HG02588 (cell line): Measurements from ENCODE around the gene OSR1.
A peak's percentile ranks its signal among the peaks of the same experiment; 100 is the strongest.
"Not testable (repeated sequence)": the region's sequence is repeated elsewhere in the genome, so short reads cannot be mapped to it uniquely, and the experiment has no call there.

Experiments
- ATAC-seq: cut with Tn5 transposase; IDR thresholded peaks from one replicate; pipeline ENCODE4 v1.9.1; 2021; ENCODE audit warnings: mild to moderate bottlenecking, moderate library complexity; ENCODE audit not compliant: unreplicated experiment

Gene OSR1

GRCh38 chr2:19358242-19359020 is at the start of gene OSR1:
OSR1 (minus strand) TSS chr2:19358623; CDS start chr2:19353805, 4,818 bp downstream.
- ATAC-seq: no peak

GRCh38 chr2:19403785-19404184 is 45.4 kb upstream of the OSR1 start:
- no peak for ATAC-seq

DNA sequence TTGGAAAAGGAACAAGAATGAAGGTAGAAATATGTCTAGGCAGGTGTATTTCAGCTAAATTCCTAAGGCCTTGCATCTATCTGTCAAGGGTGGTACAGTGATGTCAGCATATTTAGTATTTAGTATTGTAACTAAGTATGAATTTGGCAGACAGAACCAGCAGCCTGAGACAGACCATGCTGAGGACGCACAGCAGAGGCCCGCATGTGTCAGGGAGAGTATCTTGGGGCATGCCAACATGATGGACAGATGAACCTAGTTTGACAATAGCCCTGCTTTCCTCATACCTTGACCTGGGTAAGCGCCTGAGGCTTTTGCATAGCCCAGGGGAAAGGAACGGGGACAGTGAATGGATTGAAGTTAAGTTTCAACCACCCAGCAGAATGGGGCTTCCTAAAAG is 33.8 kb upstream of the OSR1 start:
- ATAC-seq: no peak

GRCh38 chr2:19389469-19389868 is 31.0 kb upstream of the OSR1 start:
- ATAC-seq: not testable (repeated sequence)

DNA sequence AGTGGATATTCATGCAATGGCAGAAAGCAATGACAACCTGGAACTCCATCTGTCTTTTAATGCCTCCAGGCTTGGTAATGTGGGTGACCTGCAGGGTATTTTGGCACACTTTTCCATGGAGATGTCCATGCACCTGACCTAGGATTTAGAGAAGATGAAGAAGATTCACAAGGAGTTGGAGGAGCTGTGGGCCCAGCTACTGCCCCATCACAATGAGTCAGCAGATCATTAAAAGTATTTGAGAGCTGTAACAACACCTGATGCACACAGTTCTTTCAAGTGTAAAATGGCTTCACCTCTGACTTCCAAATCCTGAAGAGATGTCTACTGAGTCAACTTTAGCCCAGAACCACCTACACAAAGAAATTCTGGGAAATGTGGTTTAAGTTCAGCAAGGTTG is 22.1 kb upstream of the OSR1 start:
- no peak for ATAC-seq

DNA sequence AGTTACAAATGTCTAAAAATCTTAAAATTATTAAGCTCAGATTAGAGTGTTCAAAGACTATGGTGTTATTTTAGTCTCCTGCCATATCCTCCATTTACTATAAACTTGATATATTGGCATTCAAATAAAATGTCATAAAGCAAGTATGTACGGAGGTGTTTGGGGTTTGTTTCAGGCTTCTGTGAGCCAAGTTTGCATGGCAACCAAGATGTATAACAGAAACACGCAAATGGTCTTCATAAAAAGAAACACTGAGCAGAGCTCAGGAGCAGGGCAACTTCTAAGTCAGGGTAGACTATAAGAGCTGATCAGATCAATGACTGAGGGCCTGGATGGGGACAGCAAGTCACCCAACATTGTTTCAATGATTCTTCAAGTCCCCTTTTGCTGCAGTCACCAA is 20.5 kb upstream of the OSR1 start:
- no peak for ATAC-seq

- ATAC-seq: no peak
These were observed 19.3 kb upstream of the OSR1 start for GRCh38 chr2:19377717-19378116.

GRCh38 chr2:19373352-19373751 is 14.9 kb upstream of the OSR1 start:
- ATAC-seq: no peak

GRCh38 chr2:19371996-19372582 is 13.7 kb upstream of the OSR1 start:
- no peak for ATAC-seq

DNA sequence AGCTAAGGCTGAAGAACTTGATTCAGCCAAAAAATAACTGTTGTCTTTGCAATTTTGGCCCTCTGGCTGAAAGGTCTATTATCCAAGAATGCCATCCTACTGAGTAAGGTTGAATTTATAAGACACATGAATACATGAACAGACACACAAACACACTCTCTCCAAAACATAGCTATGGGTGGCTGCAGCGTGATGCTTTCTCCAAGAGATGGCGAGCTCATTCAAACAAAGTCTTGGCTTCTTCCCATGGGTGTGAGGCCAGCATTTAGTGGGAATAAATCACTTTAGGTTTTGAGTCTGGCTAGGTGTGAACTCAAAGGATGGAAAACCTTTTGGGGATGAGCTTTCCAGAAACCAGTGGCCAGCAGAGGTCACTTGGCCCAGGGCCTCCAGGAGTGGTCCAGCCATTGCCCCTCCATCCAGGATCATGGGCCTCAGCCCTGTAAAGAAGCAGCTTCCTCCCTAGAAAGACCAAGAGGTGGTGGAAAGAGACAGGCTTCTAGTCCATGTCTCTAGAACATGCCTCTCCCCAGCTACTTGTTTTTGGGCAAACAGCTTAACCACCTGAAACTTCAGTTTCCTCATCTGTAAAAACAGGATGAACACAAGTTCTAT is 11.0 kb upstream of the OSR1 start:
- no peak for ATAC-seq

DNA sequence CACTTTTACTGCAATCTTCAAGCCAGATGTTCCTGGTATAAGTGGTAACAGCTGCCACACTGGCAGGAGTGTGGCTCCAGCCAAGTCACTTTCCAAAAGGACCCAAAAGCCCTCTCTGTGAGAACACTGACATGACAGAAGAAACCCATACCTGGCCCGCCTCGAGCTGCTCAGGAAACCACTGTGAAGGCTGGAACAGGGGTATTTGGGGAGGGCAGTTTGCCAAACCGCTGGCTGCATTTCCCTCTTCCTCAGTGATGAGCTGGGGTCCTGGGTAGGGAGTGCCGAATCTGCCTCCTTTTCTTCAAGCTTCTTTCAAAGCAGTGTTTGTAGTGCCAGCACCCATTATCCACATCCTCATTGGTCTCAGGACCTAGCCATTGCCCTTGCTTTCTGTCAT is 10.3 kb upstream of the OSR1 start:
- ATAC-seq: no peak

- no peak for ATAC-seq
These were observed 8.9 kb upstream of the OSR1 start for GRCh38 chr2:19367326-19367725.

DNA sequence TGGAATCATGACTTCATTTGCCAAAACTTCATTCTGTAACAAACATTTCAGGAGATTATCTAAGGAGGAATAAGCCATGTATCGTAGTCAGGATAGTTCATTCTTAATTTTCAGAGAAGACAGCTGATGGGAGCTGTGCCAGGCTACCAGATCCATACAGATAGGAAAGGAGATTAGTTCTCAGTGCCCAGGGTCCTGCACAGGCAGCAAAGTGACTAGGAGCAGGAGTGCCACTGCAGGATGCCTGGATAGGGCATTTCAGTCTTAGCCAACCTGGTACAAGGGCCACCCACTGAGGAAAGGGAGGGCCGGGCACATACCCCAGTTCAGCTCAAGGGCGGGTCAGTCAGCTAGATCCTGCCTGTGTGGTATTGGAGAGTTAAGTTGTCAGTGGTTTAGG is 6.7 kb upstream of the OSR1 start:
- ATAC-seq: no peak

- no peak for ATAC-seq
These were observed 5.6 kb upstream of the OSR1 start for GRCh38 chr2:19364014-19364413.

DNA sequence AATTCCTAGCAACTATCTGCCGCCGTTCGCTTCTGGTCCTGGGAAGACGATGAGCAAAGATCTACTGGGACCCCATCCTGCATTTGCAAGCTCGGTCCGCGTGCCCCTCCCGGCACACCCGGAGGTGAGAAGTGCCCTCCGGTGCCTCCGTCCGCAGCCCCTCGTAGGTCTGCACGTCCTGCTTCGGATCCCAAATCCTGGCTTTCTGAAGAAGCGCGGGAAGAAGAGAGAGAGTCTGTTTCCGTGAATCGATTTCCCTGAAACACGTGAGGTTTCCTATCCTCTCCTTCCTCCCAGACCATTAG is 5.0 kb upstream of the OSR1 start:
- ATAC-seq: no peak

DNA sequence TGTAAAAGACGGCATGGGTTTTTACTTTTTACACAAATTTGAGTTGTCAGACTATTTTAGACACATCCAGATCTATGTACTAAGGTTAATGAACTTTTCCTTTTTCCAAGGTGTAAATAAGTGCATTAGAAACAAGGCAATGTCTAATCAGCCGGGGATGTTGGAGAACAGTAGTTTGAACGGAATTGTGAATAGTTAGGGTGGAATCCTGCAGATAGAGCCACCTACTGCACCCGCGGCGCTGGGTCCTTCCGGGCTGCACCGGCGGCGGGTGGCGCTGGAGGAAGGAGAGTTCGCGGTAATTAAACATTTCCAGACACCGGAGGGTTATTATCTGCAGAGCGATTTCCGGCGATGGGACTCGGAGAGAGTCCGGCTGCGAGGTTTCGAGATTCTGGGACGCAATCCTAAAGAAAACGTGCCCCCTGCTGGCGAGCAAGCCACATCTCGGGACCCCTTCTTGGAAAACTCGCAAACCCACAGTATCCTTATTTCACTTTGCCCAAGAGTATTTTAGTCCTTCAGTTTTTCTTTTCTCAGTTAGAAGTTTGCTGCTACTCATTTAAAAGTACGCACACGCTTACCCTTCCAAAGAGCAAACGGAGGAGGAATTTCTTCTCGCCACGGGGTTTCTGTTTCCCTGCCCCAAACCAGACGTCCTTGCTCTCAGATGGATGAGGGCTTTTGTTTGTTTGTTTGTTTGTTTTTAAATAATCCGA is 4.5 kb upstream of the OSR1 start:
- peak; percentile 45 for ATAC-seq

GRCh38 chr2:19362094-19362754 is 3.8 kb upstream of the OSR1 start:
- ATAC-seq: no peak

DNA sequence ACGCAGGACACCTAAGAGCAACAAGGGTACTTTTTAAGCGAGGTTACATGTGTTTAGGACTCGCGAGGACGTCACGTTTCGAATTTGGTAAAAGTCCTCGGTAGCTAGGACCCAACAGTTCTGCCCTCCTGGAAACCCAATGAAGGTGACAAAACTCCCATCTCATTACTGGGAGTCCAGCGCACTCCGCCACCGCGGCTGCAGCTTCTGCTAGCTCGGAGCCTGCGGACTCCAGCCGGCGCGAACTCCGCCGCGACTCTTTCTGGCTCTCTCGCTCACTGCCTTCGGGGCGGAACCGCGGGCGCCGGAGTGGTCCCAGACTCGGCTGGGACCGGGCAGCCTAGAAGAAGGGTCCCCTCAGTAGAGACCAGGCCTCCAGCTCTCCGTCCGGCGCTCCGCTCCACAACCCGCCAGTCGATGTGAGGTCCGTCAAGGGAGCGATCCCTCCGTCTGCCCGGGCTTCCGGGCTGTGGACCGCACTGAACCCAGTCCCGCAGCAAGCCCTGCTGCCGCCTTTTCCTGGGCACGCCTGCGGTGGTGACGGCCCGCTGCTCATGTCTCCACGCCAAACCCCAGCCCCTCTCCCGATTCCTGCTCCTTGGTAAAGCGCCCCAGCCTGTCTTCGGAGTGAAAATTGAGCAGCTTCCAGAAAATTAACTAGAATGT is 3.0 kb upstream of the OSR1 start:
- no peak for ATAC-seq

DNA sequence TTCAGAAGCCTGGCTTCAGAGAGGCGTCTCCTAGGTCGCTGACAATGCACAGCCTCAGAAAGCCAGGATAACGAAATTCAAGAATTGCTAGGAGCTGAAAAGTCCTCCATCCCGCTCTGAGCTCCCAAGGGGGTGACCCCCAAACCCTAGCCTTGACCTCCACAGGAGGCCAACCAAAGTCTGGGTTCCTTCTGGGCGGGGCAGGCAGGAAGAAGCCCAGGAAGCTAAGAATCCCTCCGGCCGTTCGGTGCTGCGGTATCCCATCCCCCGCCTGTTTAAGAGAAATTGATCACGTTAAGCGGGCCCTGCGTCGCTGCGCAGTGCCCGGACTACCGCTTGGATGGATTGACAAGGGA is 2.5 kb upstream of the OSR1 start:
- no peak for ATAC-seq

GRCh38 chr2:19360266-19360965 is 2.0 kb upstream of the OSR1 start:
- no peak for ATAC-seq
